Smooth muscle cell (in vitro differentiated cells): Measurements from ENCODE around the gene RCN2. TPM values are rescaled to one million over a fixed set of nuclear protein-coding genes. Genes with fewer than 3 reads are reported as not detected.

ENCODE experiments used
- DNase-seq: peaks from one replicate; lab custom pipeline; 2025; ENCODE audit not compliant: unreplicated experiment; lab: John Stamatoyannopoulos, UW
- H2AFZ ChIP-seq: fragments of 200-600 bp; sonication (generic); 2 replicates; pipeline ENCODE4 v1.6.0; 2016; ENCODE audit warnings: antibody characterized with exemption, low read depth, mild to moderate bottlenecking
- H3F3A ChIP-seq: fragments of 200-600 bp; sonication (generic); 2 replicates; pipeline ENCODE4 v1.6.0; 2017; ENCODE audit warnings: antibody characterized with exemption, low read depth
- H3K27ac ChIP-seq: fragments of 200-600 bp; sonication (generic); 2 replicates; pipeline ENCODE4 v1.5.1; 2016; ENCODE audit warnings: low read depth, mild to moderate bottlenecking
- H3K27me3 ChIP-seq: fragments of 200-600 bp; sonication (generic); 2 replicates; pipeline ENCODE4 v1.6.1; 2016; ENCODE audit warnings: low read depth, mild to moderate bottlenecking
- H3K36me3 ChIP-seq: fragments of 200-600 bp; sonication (generic); 2 replicates; pipeline ENCODE4 v1.5.1; 2016; ENCODE audit warnings: low read depth
- H3K4me1 ChIP-seq: fragments of 200-600 bp; sonication (generic); 2 replicates; pipeline ENCODE4 v1.5.1; 2016; ENCODE audit warnings: low read depth
- H3K4me2 ChIP-seq: fragments of 200-600 bp; sonication (generic); 2 replicates; pipeline ENCODE4 v1.6.0; 2016; ENCODE audit warnings: mild to moderate bottlenecking
- H3K4me3 ChIP-seq: fragments of 200-600 bp; sonication (generic); 2 replicates; pipeline ENCODE4 v1.5.1; 2016; ENCODE audit warnings: mild to moderate bottlenecking
- H3K79me2 ChIP-seq: fragments of 200-600 bp; sonication (generic); 2 replicates; pipeline ENCODE4 v1.6.0; 2016; ENCODE audit warnings: low read depth, mild to moderate bottlenecking
- H3K9ac ChIP-seq: fragments of 200-600 bp; sonication (generic); 2 replicates; pipeline ENCODE4 v1.6.0; 2016; ENCODE audit warnings: low read depth
- H3K9me3 ChIP-seq: fragments of 200-600 bp; sonication (generic); replicated peaks from 2 replicates; pipeline ENCODE4 v1.5.1; 2016; ENCODE audit warnings: low read depth
- H4K20me1 ChIP-seq: fragments of 200-600 bp; sonication (generic); 2 replicates; pipeline ENCODE4 v1.6.0; 2016; ENCODE audit warnings: low read depth
- WGBS: methylation state at CpG from one replicate; pipeline ENCODE4 v1.1.7; 2016; ENCODE audit warnings: low lambda C conversion rate; 5-methylcytosine and 5-hydroxymethylcytosine counted together
- polyA plus RNA-seq: library from polyadenylated mRNA; unstranded; fragments of >200 nt; fragmentation: Nextera tagmentation; extraction: Ambion mirVana; gene quantifications from 2 replicates; pipeline ENCODE4 v1.2.1, GENCODE V29; 2016
- total RNA-seq: library from RNA; depleted of rRNA; stranded (reverse); fragments of >200 nt; gene quantifications from 2 replicates; pipeline ENCODE4 v1.2.3, GENCODE V29; 2014
- TF ChIP-seq, protein P1 (sequence below): fragments of 200-600 bp; sonication (generic); IDR thresholded peaks from 2 replicates; pipeline ENCODE4 v1.5.1; 2017; ENCODE audit warnings: borderline replicate concordance, mild to moderate bottlenecking, antibody characterized with exemption; ENCODE audit not compliant: insufficient read depth, poor library complexity, severe bottlenecking

RCN2 gene
- total and polyA plus RNA-seq, 2 experiments from 2014 or later, result 190 to 200 TPM

DNA sequence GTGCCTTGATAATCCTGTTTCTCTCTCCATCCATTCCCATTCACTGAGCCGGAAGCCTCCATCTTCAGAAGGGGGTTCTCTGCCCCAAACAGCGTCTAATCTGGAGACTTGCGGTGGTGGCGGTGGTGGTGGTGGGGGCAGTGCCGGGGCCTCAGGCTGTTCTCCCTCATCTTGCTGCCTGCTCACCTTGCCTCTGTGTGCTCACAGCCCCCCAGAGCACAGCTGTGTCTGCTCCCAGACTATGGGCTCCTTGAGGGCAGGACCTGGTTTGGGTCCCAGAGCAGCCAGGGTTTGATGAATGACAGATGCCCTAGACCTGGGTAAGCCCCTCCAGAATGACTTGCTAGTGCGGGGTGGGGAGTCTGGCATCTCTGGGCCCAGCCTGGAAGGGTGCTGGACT lies 62.9 kb downstream of the RCN2 start:
- Histone ChIP-seq H3K4me1 (no peaks in the 10 kb centered on the region), H2AFZ (no peak overlapping the region), H3K27me3 (no peaks in the 10 kb centered on the region), H3K4me2 (no peak overlapping the region), H3K27ac (no peak overlapping the region), H3K4me3 (no peak overlapping the region), H3K36me3 (no peaks in the 10 kb centered on the region), H3K9ac (no peak overlapping the region), H3K79me2 (no peaks in the 10 kb centered on the region), H4K20me1 (no peaks in the 10 kb centered on the region), H3K9me3 (no peaks in the 10 kb centered on the region), H3F3A (no peaks in the 10 kb centered on the region)
- no peak for DNase-seq
- TF ChIP-seq, protein P1, sequence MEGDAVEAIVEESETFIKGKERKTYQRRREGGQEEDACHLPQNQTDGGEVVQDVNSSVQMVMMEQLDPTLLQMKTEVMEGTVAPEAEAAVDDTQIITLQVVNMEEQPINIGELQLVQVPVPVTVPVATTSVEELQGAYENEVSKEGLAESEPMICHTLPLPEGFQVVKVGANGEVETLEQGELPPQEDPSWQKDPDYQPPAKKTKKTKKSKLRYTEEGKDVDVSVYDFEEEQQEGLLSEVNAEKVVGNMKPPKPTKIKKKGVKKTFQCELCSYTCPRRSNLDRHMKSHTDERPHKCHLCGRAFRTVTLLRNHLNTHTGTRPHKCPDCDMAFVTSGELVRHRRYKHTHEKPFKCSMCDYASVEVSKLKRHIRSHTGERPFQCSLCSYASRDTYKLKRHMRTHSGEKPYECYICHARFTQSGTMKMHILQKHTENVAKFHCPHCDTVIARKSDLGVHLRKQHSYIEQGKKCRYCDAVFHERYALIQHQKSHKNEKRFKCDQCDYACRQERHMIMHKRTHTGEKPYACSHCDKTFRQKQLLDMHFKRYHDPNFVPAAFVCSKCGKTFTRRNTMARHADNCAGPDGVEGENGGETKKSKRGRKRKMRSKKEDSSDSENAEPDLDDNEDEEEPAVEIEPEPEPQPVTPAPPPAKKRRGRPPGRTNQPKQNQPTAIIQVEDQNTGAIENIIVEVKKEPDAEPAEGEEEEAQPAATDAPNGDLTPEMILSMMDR, result no peak
- 93% methylated on average over 6 of the region's 6 CpGs for WGBS

DNA sequence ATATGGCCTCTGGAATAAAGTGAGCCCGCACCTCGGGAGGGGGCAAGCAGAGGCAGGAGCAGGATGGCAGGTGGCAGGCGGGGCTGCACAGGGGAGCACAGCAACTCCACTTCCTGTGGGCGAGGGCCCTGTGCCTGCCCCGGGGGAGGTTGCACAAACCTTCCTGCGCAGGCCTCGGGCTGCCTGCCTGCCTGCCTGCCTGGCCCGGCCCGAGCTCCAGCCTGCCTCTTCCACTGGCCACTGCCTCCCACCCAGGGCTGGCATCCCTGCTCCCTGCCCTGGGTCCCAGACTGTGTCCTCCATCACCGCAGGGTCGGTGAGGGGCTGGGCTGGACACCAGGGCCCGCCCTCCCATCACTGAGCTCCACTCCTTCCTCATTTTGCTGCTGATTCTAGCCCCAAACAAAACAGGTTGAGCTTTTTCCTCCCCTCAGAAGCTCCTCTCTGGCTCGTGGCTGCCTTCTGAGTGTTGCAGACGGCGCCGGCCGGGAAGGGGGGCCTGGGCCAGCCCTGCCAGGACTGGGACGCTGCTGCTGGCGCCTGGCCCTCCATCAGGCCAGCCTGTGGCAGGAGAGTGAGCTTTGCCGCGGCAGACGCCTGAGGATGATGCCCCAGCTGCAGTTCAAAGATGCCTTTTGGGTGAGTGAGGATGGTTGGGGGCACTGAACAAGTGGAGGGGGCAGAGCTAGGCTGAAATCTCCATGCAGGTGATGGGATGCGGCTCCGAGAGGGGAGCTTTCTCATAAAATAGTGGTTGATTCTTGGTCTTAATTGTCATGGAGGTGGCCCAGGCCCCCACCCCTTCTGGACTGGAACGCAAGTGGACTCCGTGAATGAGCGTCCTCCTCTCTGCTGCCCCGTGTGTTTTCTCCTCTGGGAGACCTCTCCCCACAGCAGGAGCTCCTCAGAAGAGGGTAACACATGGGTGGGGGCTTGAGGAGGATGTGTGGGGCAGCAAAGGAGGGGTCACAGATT lies 63.7 kb downstream of the RCN2 start, which contains the start of gene PSTPIP1:
TSS of gene PSTPIP1 (plus strand) at position 156 of the 975 bp plus-strand sequence. CDS start at position 604, 448 bp downstream.
- H3K36me3 ChIP-seq, result no peaks in the 10 kb centered on the region
- no peak within 1 kb of the TSS for H2AFZ ChIP-seq
- H3K9ac ChIP-seq, result no peak within 1 kb of the TSS
- no peaks in the 10 kb centered on the region for H3K79me2 ChIP-seq
- H3K27ac ChIP-seq, result no peak within 1 kb of the TSS
- TF ChIP-seq, protein P1, result no peak
- H3K9me3 ChIP-seq, result no peaks in the 10 kb centered on the region
- no peaks in the 10 kb centered on the region for H3K27me3 ChIP-seq
- H3F3A ChIP-seq, result no peaks in the 10 kb centered on the region
- no peak for DNase-seq
- WGBS, result 91% methylated on average over 28 of the region's 28 CpGs
- no peaks in the 10 kb centered on the region for H4K20me1 ChIP-seq
- H3K4me1 ChIP-seq, result no peaks in the 10 kb centered on the region
- H3K4me2 ChIP-seq, result no peak within 1 kb of the TSS
- H3K4me3 ChIP-seq, result no peak within 1 kb of the TSS

DNA sequence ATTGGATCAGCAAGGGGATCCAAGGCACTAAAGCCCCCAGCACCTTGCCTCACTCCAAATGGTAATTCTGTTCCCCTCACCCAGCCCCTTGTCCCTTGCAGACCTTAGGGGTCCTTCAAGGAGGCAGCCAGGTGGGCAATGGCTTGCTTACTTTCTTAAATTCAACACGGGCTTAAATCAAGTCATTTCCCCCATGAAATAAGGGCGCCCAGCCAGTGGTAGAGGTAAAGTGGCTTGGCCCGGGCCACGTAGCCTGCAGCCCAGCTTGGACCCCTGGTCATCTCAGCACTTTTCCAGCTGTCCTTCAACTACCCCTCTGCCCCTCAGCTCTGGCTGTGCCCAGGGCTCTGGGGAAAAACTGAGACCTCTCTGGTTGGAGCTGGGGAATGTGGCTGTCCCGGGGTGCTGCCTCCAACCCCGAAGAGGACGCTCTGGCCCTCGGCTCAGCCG lies 64.6 kb downstream of the RCN2 start:
- H3K27me3 ChIP-seq, result no peaks in the 10 kb centered on the region
- no peak overlapping the region for H3K27ac ChIP-seq
- H3K9ac ChIP-seq, result no peak overlapping the region
- no peak overlapping the region for H2AFZ ChIP-seq
- H3K36me3 ChIP-seq, result no peaks in the 10 kb centered on the region
- no peak overlapping the region for H3K4me2 ChIP-seq
- TF ChIP-seq, protein P1, result no peak
- WGBS, result 90% methylated on average over 9 of the region's 9 CpGs
- no peak overlapping the region for H3K4me3 ChIP-seq
- H3K79me2 ChIP-seq, result no peaks in the 10 kb centered on the region
- no peaks in the 10 kb centered on the region for H4K20me1 ChIP-seq
- no peaks in the 10 kb centered on the region for H3K4me1 ChIP-seq
- DNase-seq, result no peak
- H3K9me3 ChIP-seq, result no peaks in the 10 kb centered on the region
- H3F3A ChIP-seq, result no peaks in the 10 kb centered on the region
